ENCODE measurements around the gene ZMYND8. TPM values are rescaled to one million over a fixed set of nuclear protein-coding genes. Genes with fewer than 3 reads are reported as not detected.
A peak's percentile ranks its signal among the peaks of the same experiment; 100 is the strongest.

ZMYND8 gene
- polyA plus RNA-seq, 3 donors, result 1.4 to 13.8 (median 5.8) TPM

GRCh38 chr20:47356220-47356525 lies 326 bp downstream of the ZMYND8 start:
- Histone ChIP-seq H3K27ac (ENCODE audit: low read depth in 1 of 2, low read length in 2 of 2) (peak overlapping the region; percentile 91 to 96), H3K9ac (ENCODE audit: insufficient read depth, low read length, poor library complexity, severe bottlenecking) (peak overlapping the region; percentile 82), H3K4me2 (replicated peaks; ENCODE audit: extremely low read depth, low read length, poor library complexity, severe bottlenecking) (peak overlapping the region; percentile 80), H2AFZ (ENCODE audit: insufficient read depth, low read depth, low read length, poor library complexity, severe bottlenecking) (peak overlapping the region; percentile 98), H3K4me3 (replicated peaks in 1 of 3; ENCODE audit: low read depth in 2 of 3, low read length in 3 of 3) (peak overlapping the region; percentile 14 to 71 (median 30)), H3K9me3 (replicated peaks in 1 of 2; ENCODE audit: control insufficient read depth in 1 of 2, insufficient read depth in 1 of 2, low read length in 2 of 2) (no peaks in the 10 kb centered on the region), H3K36me3 (replicated peaks in 1 of 2; ENCODE audit: control insufficient read depth in 1 of 2, insufficient read depth in 2 of 2, low read length in 2 of 2) (no peaks in the 10 kb centered on the region), H4K20me1 (ENCODE audit: insufficient read depth, low read length) (no peaks in the 10 kb centered on the region), H3K27me3 (ENCODE audit: control insufficient read depth in 2 of 2, insufficient read depth in 2 of 2, low read length in 2 of 2) (no peaks in the 10 kb centered on the region), H3K4me1 (ENCODE audit: control insufficient read depth in 1 of 2, insufficient read depth in 2 of 2, low read length in 2 of 2) (peaks cover 100% of the 10 kb centered on the region in 2 donors), H3K79me2 (ENCODE audit: insufficient read depth, low read length) (peaks cover 54% of the 10 kb centered on the region)
- peaks cover 0 to 2% (median 0%) of the 10 kb centered on the region in 7 donors for H3K9me3 Mint-ChIP-seq
- peaks cover 2 to 3% of the 10 kb centered on the region in 2 donors for H3K36me3 Mint-ChIP-seq
- intact Hi-C loops (cut with micrococcal nuclease), result loop anchor here in 1 of 2 donors (10.0 kb wide), 1 partner anchor 419 kb away; no protein-coding TSS in a partner anchor
- no peak for DNase-seq
- TF ChIP-seq, protein P1, sequence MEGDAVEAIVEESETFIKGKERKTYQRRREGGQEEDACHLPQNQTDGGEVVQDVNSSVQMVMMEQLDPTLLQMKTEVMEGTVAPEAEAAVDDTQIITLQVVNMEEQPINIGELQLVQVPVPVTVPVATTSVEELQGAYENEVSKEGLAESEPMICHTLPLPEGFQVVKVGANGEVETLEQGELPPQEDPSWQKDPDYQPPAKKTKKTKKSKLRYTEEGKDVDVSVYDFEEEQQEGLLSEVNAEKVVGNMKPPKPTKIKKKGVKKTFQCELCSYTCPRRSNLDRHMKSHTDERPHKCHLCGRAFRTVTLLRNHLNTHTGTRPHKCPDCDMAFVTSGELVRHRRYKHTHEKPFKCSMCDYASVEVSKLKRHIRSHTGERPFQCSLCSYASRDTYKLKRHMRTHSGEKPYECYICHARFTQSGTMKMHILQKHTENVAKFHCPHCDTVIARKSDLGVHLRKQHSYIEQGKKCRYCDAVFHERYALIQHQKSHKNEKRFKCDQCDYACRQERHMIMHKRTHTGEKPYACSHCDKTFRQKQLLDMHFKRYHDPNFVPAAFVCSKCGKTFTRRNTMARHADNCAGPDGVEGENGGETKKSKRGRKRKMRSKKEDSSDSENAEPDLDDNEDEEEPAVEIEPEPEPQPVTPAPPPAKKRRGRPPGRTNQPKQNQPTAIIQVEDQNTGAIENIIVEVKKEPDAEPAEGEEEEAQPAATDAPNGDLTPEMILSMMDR (IDR thresholded peaks at IDR 0.05), result no peak
- H3K4me3 Mint-ChIP-seq, result peak overlapping the region; percentile 69 to 95
- H3K27ac Mint-ChIP-seq, result peak overlapping the region; percentile 94 to 98 (median 97)
- no peaks in the 10 kb centered on the region for H3K27me3 Mint-ChIP-seq (ENCODE audit: low read depth in 3 of 3)
- peaks cover 54% of the 10 kb centered on the region for H3K4me1 Mint-ChIP-seq

GRCh38 chr20:47355489-47356219 lies 845 bp downstream of the ZMYND8 start:
- H3K4me1 ChIP-seq (ENCODE audit: control insufficient read depth in 1 of 2, insufficient read depth in 2 of 2, low read length in 2 of 2), result peaks cover 100% of the 10 kb centered on the region in 2 donors
- H3K36me3 ChIP-seq (replicated peaks in 1 of 2; ENCODE audit: control insufficient read depth in 1 of 2, insufficient read depth in 2 of 2, low read length in 2 of 2), result no peaks in the 10 kb centered on the region
- Mint-ChIP-seq H3K9me3 (peaks cover 0 to 2% (median 0%) of the 10 kb centered on the region in 7 donors), H3K27ac (peak overlapping the region; percentile 94 to 98 (median 97)), H3K4me1 (peaks cover 49% of the 10 kb centered on the region), H3K36me3 (peaks cover 2 to 3% of the 10 kb centered on the region in 2 donors), H3K4me3 (peak overlapping the region; percentile 69 to 95), H3K27me3 (ENCODE audit: low read depth in 3 of 3) (no peaks in the 10 kb centered on the region)
- H3K9me3 ChIP-seq (replicated peaks in 1 of 2; ENCODE audit: control insufficient read depth in 1 of 2, insufficient read depth in 1 of 2, low read length in 2 of 2), result no peaks in the 10 kb centered on the region
- peak overlapping the region; percentile 59 for H3K9ac ChIP-seq (ENCODE audit: insufficient read depth, low read length, poor library complexity, severe bottlenecking)
- H2AFZ ChIP-seq (ENCODE audit: insufficient read depth, low read depth, low read length, poor library complexity, severe bottlenecking), result peak overlapping the region; percentile 98
- peak overlapping the region; percentile 31 to 96 for H3K27ac ChIP-seq (ENCODE audit: low read depth in 1 of 2, low read length in 2 of 2)
- WGBS (ENCODE audit: insufficient coverage), result 13% methylated on average over 2 of the region's 2 CpGs
- TF ChIP-seq, protein P1 (IDR thresholded peaks at IDR 0.05), result no peak
- no peaks in the 10 kb centered on the region for H3K27me3 ChIP-seq (ENCODE audit: control insufficient read depth in 2 of 2, insufficient read depth in 2 of 2, low read length in 2 of 2)
- peak overlapping the region; percentile 80 for H3K4me2 ChIP-seq (replicated peaks; ENCODE audit: extremely low read depth, low read length, poor library complexity, severe bottlenecking)
- DNase-seq, result no peak
- no peaks in the 10 kb centered on the region for H4K20me1 ChIP-seq (ENCODE audit: insufficient read depth, low read length)
- peak overlapping the region; percentile 14 to 71 (median 34) for H3K4me3 ChIP-seq (replicated peaks in 1 of 3; ENCODE audit: low read depth in 2 of 3, low read length in 3 of 3)
- H3K79me2 ChIP-seq (ENCODE audit: insufficient read depth, low read length), result peaks cover 59% of the 10 kb centered on the region
- intact Hi-C loops (cut with micrococcal nuclease), result loop anchor here in 1 of 2 donors (10.0 kb wide), 1 partner anchor 419 kb away; no protein-coding TSS in a partner anchor

Measured in CD14-positive monocyte (primary cell).